HG02623 (cell line): ENCODE results near the gene ZKSCAN5.

ENCODE experiments used
- ATAC-seq: cut with Tn5 transposase; IDR thresholded peaks from one replicate; pipeline ENCODE4 v1.9.1; 2021; ENCODE audit warnings: moderate library complexity; ENCODE audit not compliant: unreplicated experiment

ZKSCAN5 gene

GRCh38 chr7:99504603-99505323 lies at the start of gene ZKSCAN5:
ZKSCAN5 (plus strand) TSS chr7:99504662; CDS start chr7:99506045, 1,383 bp downstream.
- peak; percentile 74 for ATAC-seq

DNA sequence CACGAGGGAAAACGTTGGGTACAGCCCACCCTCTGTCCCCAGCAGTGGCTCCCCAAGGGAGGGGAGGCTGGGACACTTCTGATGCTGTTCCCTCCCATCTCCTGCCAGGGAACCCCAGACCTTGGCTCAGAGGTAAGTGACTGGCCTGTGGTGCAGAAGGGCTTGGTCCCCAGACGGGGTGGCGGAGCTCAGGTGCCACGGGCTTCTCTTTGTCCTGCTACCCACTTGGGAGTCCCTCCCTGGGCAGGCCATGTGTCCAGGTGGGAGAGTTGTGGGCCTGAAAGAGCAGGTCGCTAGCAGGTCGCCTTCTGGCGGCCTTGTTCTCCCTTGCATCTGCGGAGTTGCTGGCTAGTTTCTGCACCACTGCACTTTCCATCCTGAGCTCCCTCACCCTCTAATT lies 48.6 kb upstream of the ZKSCAN5 start:
- no peak for ATAC-seq

GRCh38 chr7:99456288-99456687 lies 48.2 kb upstream of the ZKSCAN5 start:
- no peak for ATAC-seq

DNA sequence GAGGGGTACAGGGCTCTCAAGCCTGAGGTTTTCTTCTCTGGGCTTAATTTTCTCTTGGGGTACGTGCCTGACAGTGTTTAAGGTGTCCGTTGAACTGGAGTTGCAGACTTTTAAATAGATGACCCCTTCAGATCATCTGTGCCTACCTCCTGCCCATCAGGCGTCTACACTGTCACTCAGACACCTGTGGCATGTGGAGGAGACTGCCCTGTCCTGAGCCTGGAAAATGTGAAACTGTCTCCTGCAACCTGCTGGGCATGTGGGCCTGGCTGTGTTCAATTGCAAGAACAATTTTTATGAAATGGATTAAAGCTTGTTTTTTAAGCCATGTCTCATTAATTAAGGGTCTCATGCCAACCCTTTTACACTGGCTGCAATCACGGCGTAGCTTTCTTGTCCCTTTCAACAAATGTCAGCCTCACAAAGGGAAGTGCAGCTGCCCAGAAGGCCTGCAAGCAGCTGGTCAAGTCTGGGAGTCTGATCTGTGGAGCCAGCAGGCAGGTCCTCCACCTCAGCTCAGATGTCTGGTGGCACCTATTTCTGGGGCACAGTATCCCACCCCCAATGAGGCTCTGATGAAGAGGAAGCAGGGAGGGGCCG lies 47.3 kb upstream of the ZKSCAN5 start:
- no peak for ATAC-seq

DNA sequence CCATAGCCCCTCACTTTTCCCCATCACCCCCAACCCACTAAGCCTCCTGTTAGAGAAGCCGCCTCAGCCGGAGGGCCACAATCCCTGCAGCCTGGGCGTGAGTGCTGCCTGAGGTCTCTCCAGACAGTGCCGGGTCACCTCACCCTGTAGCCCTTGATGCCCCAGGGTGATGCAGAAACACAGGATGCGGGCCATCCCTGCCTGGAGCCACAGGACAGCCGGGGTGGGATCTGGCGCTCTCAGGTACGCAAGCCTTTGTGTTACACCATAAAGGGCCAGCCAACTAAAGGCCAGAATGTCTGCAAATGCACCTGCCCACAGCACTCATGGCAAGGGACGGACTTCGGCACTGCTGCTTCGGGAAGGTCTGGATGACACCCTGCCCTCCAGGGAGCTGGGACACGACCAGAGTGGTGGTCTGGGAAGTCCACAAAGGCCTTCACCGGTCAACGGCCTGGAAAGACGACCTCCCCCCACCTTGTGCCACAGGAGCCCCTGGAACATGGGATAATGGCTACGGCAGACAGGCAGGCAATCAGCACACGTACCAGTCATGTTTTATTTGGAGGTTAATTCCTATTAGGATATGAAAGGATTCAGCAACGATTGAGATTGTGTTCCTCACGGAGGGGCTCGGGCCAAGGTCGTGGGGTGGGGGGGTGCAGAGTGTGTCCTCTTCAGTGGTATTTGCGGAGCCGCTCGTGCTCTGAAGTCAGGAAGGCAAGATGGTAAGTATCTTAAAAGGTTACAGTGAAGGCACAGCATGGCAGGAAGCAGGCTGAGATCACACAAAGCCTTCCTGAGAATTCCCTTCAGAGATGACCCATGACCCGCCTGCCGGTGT lies 46.6 kb upstream of the ZKSCAN5 start:
- no peak for ATAC-seq

DNA sequence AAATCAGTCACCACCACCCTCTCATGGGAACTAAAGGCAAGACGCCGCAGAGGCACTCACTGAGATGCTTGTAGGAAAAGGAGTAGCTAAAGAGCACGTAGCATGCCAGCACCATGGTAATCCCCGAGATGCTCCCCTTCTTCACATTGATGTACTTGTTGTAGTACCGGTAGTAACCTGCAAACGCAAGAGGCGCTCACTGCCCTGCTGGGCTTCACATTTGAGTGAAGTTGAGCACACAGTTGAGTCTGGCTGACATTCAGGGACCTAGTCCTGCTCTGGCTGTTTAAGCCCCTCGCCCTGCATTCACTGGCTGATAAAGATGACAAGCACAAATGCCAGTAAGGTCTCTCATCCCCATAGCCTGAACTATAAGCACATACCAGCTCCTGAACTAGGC lies 45.4 kb upstream of the ZKSCAN5 start:
- ATAC-seq, result no peak

- ATAC-seq, result no peak
Observed at GRCh38 chr7:99460651-99461050, 43.8 kb upstream of the ZKSCAN5 start.

GRCh38 chr7:99461221-99461620 lies 43.2 kb upstream of the ZKSCAN5 start:
- no peak for ATAC-seq

DNA sequence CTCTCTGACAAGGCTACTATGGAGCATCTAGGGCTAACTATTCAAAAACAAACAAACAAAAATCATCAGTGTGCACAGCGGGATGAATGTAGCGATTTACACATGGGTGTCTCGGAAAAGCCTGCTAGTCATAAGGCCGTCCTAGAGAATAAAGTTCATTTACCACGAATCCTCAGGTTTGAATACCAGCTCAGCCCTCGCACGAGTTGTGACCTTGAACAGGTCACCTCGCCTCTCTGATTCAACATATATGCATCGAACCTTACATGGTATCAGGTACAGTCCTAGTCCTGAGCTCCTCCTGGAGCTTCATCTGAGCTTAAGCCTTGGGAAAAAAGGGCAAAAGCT lies 39.1 kb upstream of the ZKSCAN5 start:
- ATAC-seq, result peak; percentile 2

DNA sequence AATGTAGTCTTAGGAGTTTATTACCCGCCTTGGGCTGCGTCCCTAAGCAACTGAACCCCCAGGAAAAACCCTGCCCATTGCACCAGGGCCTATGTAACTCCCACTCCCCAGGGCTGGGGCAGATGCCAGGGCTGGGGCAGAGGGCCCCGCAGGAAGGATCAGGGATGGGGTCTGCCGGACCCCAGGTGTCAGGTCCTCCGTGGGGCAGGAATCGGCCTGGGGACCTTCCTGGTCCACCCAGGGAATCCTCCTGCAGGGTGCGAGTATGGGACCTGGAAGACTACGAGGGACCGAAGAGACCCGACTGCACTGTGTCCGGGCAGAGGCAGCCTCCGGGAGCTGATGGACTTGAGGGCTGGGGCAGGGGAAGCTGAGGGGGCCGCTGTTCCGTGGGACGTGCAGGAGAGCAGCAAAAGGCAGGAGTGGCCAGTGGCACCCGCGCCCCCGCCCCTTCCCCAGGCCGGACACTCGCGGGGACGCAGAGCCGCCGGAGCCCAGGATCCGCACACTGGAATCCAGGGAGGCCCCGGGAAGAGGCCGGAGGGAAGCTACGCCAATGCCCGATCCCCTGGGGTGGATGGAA lies 36.0 kb upstream of the ZKSCAN5 start:
- no peak for ATAC-seq

GRCh38 chr7:99469381-99470065 lies 34.9 kb upstream of the ZKSCAN5 start:
- ATAC-seq, result no peak

DNA sequence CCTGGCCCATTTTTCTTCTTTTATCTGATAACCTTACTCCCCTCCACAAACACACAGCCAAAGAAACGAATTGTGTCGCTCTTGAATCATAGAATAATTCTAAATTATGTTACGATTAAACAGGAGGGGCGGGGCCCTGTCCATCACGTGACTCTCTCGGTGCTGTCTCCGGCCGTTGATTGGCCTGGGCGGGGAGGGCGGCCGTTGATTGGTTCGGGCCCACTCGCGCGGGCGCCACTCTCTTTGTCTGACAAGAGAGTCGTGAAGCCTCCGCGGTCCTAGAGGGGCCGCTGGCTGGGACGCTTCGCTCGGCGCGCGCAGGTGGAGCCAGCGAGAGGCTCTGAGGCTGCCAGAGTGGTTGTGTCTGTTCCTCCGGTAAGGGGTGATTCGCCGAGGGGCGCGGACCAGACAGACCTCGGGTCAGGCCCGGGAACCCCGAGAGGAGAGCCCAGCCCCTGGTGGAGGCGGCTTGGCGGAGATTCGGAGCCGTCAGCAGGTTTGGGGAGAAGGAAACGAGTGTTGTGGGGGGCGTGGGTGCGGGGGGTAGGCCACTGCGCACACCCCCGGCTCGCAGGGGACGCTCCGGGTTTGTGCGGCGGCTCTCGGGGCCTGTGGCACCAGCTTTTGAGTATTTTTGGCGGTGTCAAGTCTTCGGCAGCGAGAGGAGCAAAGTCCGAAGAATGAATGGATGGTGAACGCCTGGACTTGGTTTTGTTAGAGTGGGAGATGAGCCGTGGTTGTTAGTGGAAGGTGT lies 31.7 kb upstream of the ZKSCAN5 start, which contains the start of gene ZNF789:
ZNF789 (plus strand) TSS at position 330 of the 754 bp plus-strand sequence. CDS start 3,567 bp downstream, outside the sequence.
- ATAC-seq, result peak; percentile 83

DNA sequence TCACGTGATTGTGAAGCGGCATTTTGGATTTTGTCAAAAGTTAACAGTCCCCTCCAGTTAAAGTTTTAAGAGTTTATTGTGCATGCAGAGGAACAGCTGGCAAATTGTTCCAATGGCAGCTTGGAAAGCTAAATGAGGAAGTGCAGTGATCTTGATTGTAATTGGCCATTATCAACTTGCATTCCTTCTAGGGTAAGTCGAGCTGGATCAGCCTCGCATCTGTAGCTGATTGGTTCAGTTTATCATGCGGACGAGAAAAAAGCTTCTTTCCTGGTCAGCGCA lies 31.2 kb upstream of the ZKSCAN5 start:
- no peak for ATAC-seq

- no peak for ATAC-seq
Observed at GRCh38 chr7:99476107-99476506, 28.4 kb upstream of the ZKSCAN5 start.

- ATAC-seq, result no peak
Observed at GRCh38 chr7:99478464-99479440, 25.7 kb upstream of the ZKSCAN5 start.

- no peak for ATAC-seq
Observed at GRCh38 chr7:99485094-99485493, 19.4 kb upstream of the ZKSCAN5 start.

DNA sequence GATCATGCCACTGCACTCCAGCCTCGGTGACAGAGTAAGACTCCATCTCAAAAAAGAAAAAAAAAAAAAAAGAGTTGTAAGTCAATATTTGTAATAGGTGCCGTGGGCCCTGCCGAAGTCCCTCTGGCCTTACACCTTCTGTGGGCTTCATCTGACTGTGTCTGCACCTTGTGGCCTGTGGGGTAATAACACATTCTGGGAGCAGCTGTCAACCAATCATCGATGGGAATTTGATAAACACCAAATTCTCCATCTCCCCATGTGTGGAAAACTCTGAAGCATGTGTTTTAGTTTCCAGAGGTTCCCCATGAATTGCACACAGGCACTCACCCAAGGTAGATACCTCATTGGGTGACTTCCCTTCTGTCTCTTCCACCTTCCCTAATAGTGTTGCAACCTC lies 15.2 kb upstream of the ZKSCAN5 start:
- no peak for ATAC-seq

- no peak for ATAC-seq
Observed at GRCh38 chr7:99490878-99491277, 13.6 kb upstream of the ZKSCAN5 start.

- ATAC-seq, result no peak
Observed at GRCh38 chr7:99493823-99494222, 10.6 kb upstream of the ZKSCAN5 start.
